ENCODE data around the gene MFAP4.

DNA sequence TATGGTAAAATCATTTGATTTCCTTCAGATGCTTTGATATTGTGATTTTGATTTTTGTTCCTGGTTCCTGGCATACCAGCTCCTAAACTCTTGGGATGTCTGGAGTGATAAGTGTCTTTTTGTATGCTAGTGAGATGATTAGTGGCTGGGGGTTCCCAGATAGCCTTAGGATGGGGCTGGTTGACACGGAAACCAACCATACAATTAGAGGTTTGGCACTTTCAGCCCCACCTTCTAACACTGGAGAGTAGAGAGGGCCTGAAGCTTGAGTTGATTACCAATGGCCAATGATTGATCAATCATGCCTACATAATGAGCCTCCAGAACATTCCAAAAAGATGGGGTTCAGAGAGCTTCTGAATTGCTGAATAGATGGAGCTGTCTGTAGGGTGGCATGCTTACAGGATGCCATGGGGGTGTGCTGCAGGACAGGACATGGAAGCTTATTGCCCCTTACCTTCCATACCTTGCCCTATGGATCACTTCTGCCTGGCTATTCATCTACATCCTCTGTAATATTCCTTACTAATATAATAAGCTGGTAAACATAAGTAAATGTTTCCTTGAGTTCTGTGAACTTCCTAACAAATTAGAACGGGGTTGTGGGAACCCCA, 46.8 kb upstream of the MFAP4 start:
- TF ChIP-seq, protein P1, sequence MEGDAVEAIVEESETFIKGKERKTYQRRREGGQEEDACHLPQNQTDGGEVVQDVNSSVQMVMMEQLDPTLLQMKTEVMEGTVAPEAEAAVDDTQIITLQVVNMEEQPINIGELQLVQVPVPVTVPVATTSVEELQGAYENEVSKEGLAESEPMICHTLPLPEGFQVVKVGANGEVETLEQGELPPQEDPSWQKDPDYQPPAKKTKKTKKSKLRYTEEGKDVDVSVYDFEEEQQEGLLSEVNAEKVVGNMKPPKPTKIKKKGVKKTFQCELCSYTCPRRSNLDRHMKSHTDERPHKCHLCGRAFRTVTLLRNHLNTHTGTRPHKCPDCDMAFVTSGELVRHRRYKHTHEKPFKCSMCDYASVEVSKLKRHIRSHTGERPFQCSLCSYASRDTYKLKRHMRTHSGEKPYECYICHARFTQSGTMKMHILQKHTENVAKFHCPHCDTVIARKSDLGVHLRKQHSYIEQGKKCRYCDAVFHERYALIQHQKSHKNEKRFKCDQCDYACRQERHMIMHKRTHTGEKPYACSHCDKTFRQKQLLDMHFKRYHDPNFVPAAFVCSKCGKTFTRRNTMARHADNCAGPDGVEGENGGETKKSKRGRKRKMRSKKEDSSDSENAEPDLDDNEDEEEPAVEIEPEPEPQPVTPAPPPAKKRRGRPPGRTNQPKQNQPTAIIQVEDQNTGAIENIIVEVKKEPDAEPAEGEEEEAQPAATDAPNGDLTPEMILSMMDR (IDR thresholded peaks at IDR 0.05; ENCODE audit: insufficient read depth, low read length), result no peak
- TF ChIP-seq POLR2AphosphoS5 (IDR thresholded peaks at IDR 0.05; ENCODE audit: low read depth), result no peak
- TF ChIP-seq, protein P2, sequence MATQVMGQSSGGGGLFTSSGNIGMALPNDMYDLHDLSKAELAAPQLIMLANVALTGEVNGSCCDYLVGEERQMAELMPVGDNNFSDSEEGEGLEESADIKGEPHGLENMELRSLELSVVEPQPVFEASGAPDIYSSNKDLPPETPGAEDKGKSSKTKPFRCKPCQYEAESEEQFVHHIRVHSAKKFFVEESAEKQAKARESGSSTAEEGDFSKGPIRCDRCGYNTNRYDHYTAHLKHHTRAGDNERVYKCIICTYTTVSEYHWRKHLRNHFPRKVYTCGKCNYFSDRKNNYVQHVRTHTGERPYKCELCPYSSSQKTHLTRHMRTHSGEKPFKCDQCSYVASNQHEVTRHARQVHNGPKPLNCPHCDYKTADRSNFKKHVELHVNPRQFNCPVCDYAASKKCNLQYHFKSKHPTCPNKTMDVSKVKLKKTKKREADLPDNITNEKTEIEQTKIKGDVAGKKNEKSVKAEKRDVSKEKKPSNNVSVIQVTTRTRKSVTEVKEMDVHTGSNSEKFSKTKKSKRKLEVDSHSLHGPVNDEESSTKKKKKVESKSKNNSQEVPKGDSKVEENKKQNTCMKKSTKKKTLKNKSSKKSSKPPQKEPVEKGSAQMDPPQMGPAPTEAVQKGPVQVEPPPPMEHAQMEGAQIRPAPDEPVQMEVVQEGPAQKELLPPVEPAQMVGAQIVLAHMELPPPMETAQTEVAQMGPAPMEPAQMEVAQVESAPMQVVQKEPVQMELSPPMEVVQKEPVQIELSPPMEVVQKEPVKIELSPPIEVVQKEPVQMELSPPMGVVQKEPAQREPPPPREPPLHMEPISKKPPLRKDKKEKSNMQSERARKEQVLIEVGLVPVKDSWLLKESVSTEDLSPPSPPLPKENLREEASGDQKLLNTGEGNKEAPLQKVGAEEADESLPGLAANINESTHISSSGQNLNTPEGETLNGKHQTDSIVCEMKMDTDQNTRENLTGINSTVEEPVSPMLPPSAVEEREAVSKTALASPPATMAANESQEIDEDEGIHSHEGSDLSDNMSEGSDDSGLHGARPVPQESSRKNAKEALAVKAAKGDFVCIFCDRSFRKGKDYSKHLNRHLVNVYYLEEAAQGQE (IDR thresholded peaks at IDR 0.05; ENCODE audit: insufficient replicate concordance, low read depth), result no peak
